HCT116 (cell line): ENCODE data around the gene SPATS1. TPM values are rescaled to one million over a fixed set of nuclear protein-coding genes. Genes with fewer than 3 reads are reported as not detected.

ENCODE experiments used
- ATAC-seq: fragments of 200-7000 bp; cut with Tn5 transposase; 2 replicates; pipeline ENCODE4 v1.9.1; 2020; ENCODE audit warnings: mild to moderate bottlenecking, moderate library complexity
- BruUV-seq: library from RNA; stranded (reverse); fragments of 400-500 nt; replicated peaks from 2 replicates; lab custom pipeline; 2021; lab: Mats Ljungman, UMichigan
- CTCF ChIA-PET: fragments of 300-600 bp; sonication (Branson Sonifier 250); formaldehyde crosslinking; loops from one replicate; lab custom pipeline; 2021; ENCODE audit warnings: antibody characterized with exemption; lab: Charles Lee
- POLR2A ChIA-PET: fragments of 300-600, 350-600 bp; sonication (Branson Sonifier 250); formaldehyde crosslinking; loops from one replicate; lab custom pipeline; 2021; ENCODE audit warnings: antibody characterized with exemption; lab: Charles Lee
- RAD21 ChIA-PET, 2 experiments: fragments of 300-600 bp; sonication (Branson Sonifier 250); formaldehyde crosslinking; loops; one replicate each; lab custom pipeline; 2023; ENCODE audit warnings: low total read pairs in 2 of 2; ENCODE audit not compliant: uncharacterized antibody in 2 of 2, unreplicated experiment in 2 of 2, low non-redundant PET in 1 of 2; lab: Charles Lee
- DNase-seq: peaks from one replicate; pipeline ENCODE4 v3.0.0-alpha.2; 2010; ENCODE audit warnings: low read depth, low spot score
- H2AFZ ChIP-seq: fragments of 200-600 bp; shearing (Covaris generic), sonication (generic); 2 replicates; pipeline ENCODE4 v1.6.1; 2017; ENCODE audit warnings: low read depth, mixed run types, mixed read lengths, antibody characterized with exemption, low read length; ENCODE audit not compliant: poor library complexity, severe bottlenecking
- H3K27ac ChIP-seq: 2 replicates; pipeline ENCODE4 v1.5.1; 2012; ENCODE audit warnings: low read depth, low read length
- H3K27me3 ChIP-seq: fragments of 200-600 bp; sonication (generic); 2 replicates; pipeline ENCODE4 v1.6.1; 2016; ENCODE audit warnings: mixed run types, low read length, mixed read lengths; ENCODE audit not compliant: insufficient read depth
- H3K36me3 ChIP-seq, 2 experiments: fragments of 200-500 bp in 1 of 2; fragments of 200-600 bp in 1 of 2; sonication (Bioruptor generic) in 1 of 2; sonication (generic) in 1 of 2; 2 replicates each; pipeline versions ENCODE4 v1.5.1 to v1.6.1; 2014 to 2016; ENCODE audit warnings: low read length in 2 of 2, inconsistent platforms in 1 of 2, mixed read lengths in 1 of 2, mixed run types in 1 of 2; ENCODE audit not compliant: insufficient read depth in 2 of 2, control insufficient read depth in 1 of 2
- H3K4me1 ChIP-seq, 2 experiments: fragments of 200-600 bp in 1 of 2; sonication (generic) in 1 of 2; 2 replicates each; pipeline versions ENCODE4 v1.5.1 to v1.6.1; 2012 to 2017; ENCODE audit warnings: low read length in 2 of 2, inconsistent platforms in 1 of 2, mild to moderate bottlenecking in 1 of 2, mixed read lengths in 1 of 2, mixed run types in 1 of 2, moderate library complexity in 1 of 2; ENCODE audit not compliant: insufficient read depth in 2 of 2, control insufficient read depth in 1 of 2
- H3K4me2 ChIP-seq: fragments of 200-600 bp; sonication (generic); 2 replicates; pipeline ENCODE4 v1.6.1; 2017; ENCODE audit warnings: mixed run types, low read length, mixed read lengths
- H3K4me3 ChIP-seq, 2 experiments: fragments of 200-600 bp in 1 of 2; sonication (generic) in 1 of 2; replicated peaks in 1 of 2; 2 replicates each; pipeline ENCODE4 v1.5.1; 2011 to 2016; ENCODE audit warnings: low read length in 2 of 2, control low read depth in 1 of 2, low read depth in 1 of 2, mild to moderate bottlenecking in 1 of 2, mixed read lengths in 1 of 2, mixed run types in 1 of 2
- H3K79me2 ChIP-seq: fragments of 200-600 bp; sonication (generic); 2 replicates; pipeline ENCODE4 v1.6.1; 2017; ENCODE audit warnings: mild to moderate bottlenecking, mixed run types, low read length, moderate library complexity, mixed read lengths; ENCODE audit not compliant: insufficient read depth
- H3K9ac ChIP-seq: fragments of 200-600 bp; sonication (generic); 2 replicates; pipeline ENCODE4 v1.6.1; 2016; ENCODE audit warnings: low read length, mixed read lengths
- H3K9me2 ChIP-seq: fragments of 200-600 bp; sonication (generic), shearing (Covaris generic); 2 replicates; pipeline ENCODE4 v1.6.1; 2017; ENCODE audit warnings: mixed run types, mild to moderate bottlenecking, moderate library complexity; ENCODE audit not compliant: insufficient read depth
- H3K9me3 ChIP-seq, 2 experiments: fragments of 200-500 bp in 1 of 2; fragments of 200-600 bp in 1 of 2; sonication (Bioruptor generic) in 1 of 2; sonication (generic) in 1 of 2; 2 replicates each; pipeline ENCODE4 v1.6.1; 2014 to 2017; ENCODE audit warnings: low read length in 2 of 2, mixed read lengths in 2 of 2, inconsistent platforms in 1 of 2, low read depth in 1 of 2, mild to moderate bottlenecking in 1 of 2, mixed run types in 1 of 2, moderate library complexity in 1 of 2; ENCODE audit not compliant: control insufficient read depth in 1 of 2, insufficient read depth in 1 of 2
- H4K20me1 ChIP-seq: fragments of 200-600 bp; sonication (generic), shearing (Covaris generic); 2 replicates; pipeline ENCODE4 v1.6.1; 2017; ENCODE audit warnings: mixed run types, mild to moderate bottlenecking, moderate library complexity; ENCODE audit not compliant: insufficient read depth
- ATF3 ChIP-seq: IDR thresholded peaks from 2 replicates; pipeline ENCODE4 v1.6.1; 2012
- CEBPB ChIP-seq: IDR thresholded peaks from 2 replicates; pipeline ENCODE4 v1.6.1; 2012; ENCODE audit warnings: low read depth
- EGR1 ChIP-seq: IDR thresholded peaks from 2 replicates; pipeline ENCODE4 v1.6.1; 2012; ENCODE audit warnings: low read depth
- ELF1 ChIP-seq: IDR thresholded peaks from 2 replicates; pipeline ENCODE4 v1.6.1; 2012; ENCODE audit warnings: low read depth, borderline replicate concordance
- EZH2 ChIP-seq: fragments of 200-600 bp; sonication (generic); IDR thresholded peaks from 2 replicates; pipeline ENCODE4 v1.6.1; 2017; ENCODE audit warnings: antibody characterized with exemption, mixed run types
- FOSL1 ChIP-seq: IDR thresholded peaks from 2 replicates; pipeline ENCODE4 v1.6.1; 2012; ENCODE audit warnings: low read depth
- JUND ChIP-seq: IDR thresholded peaks from 2 replicates; pipeline ENCODE4 v1.6.1; 2012
- MAX ChIP-seq: IDR thresholded peaks from 2 replicates; pipeline ENCODE4 v1.6.1; 2012
- POLR2AphosphoS5 ChIP-seq: IDR thresholded peaks from 2 replicates; pipeline ENCODE4 v1.6.1; 2011; ENCODE audit warnings: mild to moderate bottlenecking, low read depth, low read length, moderate library complexity
- RAD21 ChIP-seq: IDR thresholded peaks from 2 replicates; pipeline ENCODE4 v1.6.1; 2012; ENCODE audit warnings: low read depth, mild to moderate bottlenecking
- SP1 ChIP-seq: IDR thresholded peaks from 2 replicates; pipeline ENCODE4 v1.6.1; 2012; ENCODE audit warnings: low read depth
- SRF ChIP-seq: IDR thresholded peaks from 2 replicates; pipeline ENCODE4 v1.6.1; 2012; ENCODE audit warnings: low read depth
- TCF7L2 ChIP-seq: IDR thresholded peaks from 2 replicates; pipeline ENCODE4 v1.7.0; 2011; ENCODE audit warnings: borderline replicate concordance, inconsistent platforms; ENCODE audit not compliant: insufficient read depth, insufficient read length; ENCODE audit errors: extremely low read depth
- YY1 ChIP-seq: IDR thresholded peaks from 2 replicates; pipeline ENCODE4 v1.6.1; 2011; ENCODE audit warnings: low read length, low read depth, moderate library complexity, mild to moderate bottlenecking; ENCODE audit not compliant: insufficient replicate concordance; ENCODE audit errors: extremely low read depth
- ZBTB33 ChIP-seq: IDR thresholded peaks from 2 replicates; pipeline ENCODE4 v1.6.1; 2011; ENCODE audit warnings: mild to moderate bottlenecking, low read length, moderate library complexity; ENCODE audit not compliant: insufficient replicate concordance; ENCODE audit errors: extremely low read depth
- ZFX ChIP-seq: fragments of 450-650 bp; IDR thresholded peaks from 2 replicates; pipeline ENCODE4 v1.6.1; 2017
- ZNF274 ChIP-seq: fragments of 200-500 bp; sonication (Bioruptor generic); IDR thresholded peaks from 2 replicates; pipeline ENCODE4 v1.6.1; 2014; ENCODE audit warnings: mild to moderate bottlenecking, low read depth, low read length, inconsistent platforms
- intact Hi-C: fragments of 100-400 bp; cut with micrococcal nuclease; formaldehyde crosslinking; loops from 2 replicates; pipeline ENCODE4 v1.10.0; 2022
- total RNA-seq: library from RNA; stranded (reverse); gene quantifications from one replicate; pipeline ENCODE4 v1.2.1, GENCODE V29; 2021; ENCODE audit not compliant: unreplicated experiment

SPATS1 gene
- total RNA-seq, 1 experiment from 2014 or later = not detected

GRCh38 chr6:44301106-44301505 lies 41.3 kb upstream of the SPATS1 start:
- Histone ChIP-seq H3K4me1 (no peaks in the 10 kb centered on the region), H3K79me2 (no peaks in the 10 kb centered on the region), H3K9ac (no peak overlapping the region), H3K27me3 (no peaks in the 10 kb centered on the region), H3K9me3 (no peaks in the 10 kb centered on the region), H3K27ac (no peak overlapping the region), H4K20me1 (no peaks in the 10 kb centered on the region), H2AFZ (no peak overlapping the region), H3K36me3 (peaks cover 18 to 48% of the 10 kb centered on the region in 2 experiments), H3K4me2 (no peak overlapping the region), H3K9me2 (no peaks in the 10 kb centered on the region), H3K4me3 (no peak overlapping the region)
- ChIA-PET POLR2A (interaction anchor here (1.3 kb wide), 1 partner anchor 54 kb away, joined by 3 read pairs; the partner anchor contains the start of gene HSP90AB1), CTCF (no interaction called here), RAD21 (no interaction called here)
- no TSS peak for BruUV-seq
- intact Hi-C loops = no loop called here
- no peak for ATAC-seq
- no peak for TF ChIP-seq EGR1
- no peak for TF ChIP-seq MAX
- TF ChIP-seq ZNF274 = no peak
- TF ChIP-seq ZBTB33 = no peak
- no peak for TF ChIP-seq ELF1
- no peak for TF ChIP-seq POLR2AphosphoS5
- no peak for TF ChIP-seq TCF7L2
- no peak for TF ChIP-seq SRF
- TF ChIP-seq ATF3 = no peak
- no peak for TF ChIP-seq EZH2
- no peak for TF ChIP-seq FOSL1
- no peak for TF ChIP-seq ZFX
- no peak for TF ChIP-seq JUND
- TF ChIP-seq SP1 = no peak
- TF ChIP-seq YY1 = no peak
- TF ChIP-seq CEBPB = no peak
- no peak for TF ChIP-seq RAD21
- no peak for DNase-seq
